Karpas-422 (cell line): ENCODE data around the gene RPRD1B. TPM values are rescaled to one million over a fixed set of nuclear protein-coding genes. Genes with fewer than 3 reads are reported as not detected.

Experiments
- DNase-seq: peaks from one replicate; pipeline ENCODE4 v3.0.0-alpha.2; 2015
- H2AFZ ChIP-seq: fragments of 200-600 bp; sonication (generic); 2 replicates; pipeline ENCODE4 v1.6.1; 2014; ENCODE audit warnings: antibody characterized with exemption, low read length, mixed read lengths
- H3K27ac ChIP-seq: fragments of 200-600 bp; sonication (generic); 2 replicates; pipeline ENCODE4 v1.5.1; 2014; ENCODE audit warnings: mild to moderate bottlenecking, low read length, moderate library complexity
- H3K27me3 ChIP-seq: fragments of 200-600 bp; sonication (generic); 2 replicates; pipeline ENCODE4 v1.6.1; 2014; ENCODE audit warnings: low read length, mixed read lengths
- H3K36me3 ChIP-seq: fragments of 200-600 bp; sonication (generic); 2 replicates; pipeline ENCODE4 v1.6.1; 2014; ENCODE audit warnings: low read length, mixed read lengths; ENCODE audit not compliant: insufficient read depth
- H3K4me1 ChIP-seq: fragments of 200-600 bp; sonication (generic); 2 replicates; pipeline ENCODE4 v1.6.1; 2014; ENCODE audit warnings: mild to moderate bottlenecking, low read length, mixed read lengths
- H3K4me2 ChIP-seq: fragments of 200-600 bp; sonication (generic); 2 replicates; pipeline ENCODE4 v1.6.1; 2014; ENCODE audit warnings: low read length, low read depth, mild to moderate bottlenecking; ENCODE audit not compliant: poor library complexity, severe bottlenecking
- H3K4me3 ChIP-seq: fragments of 200-600 bp; sonication (generic); 2 replicates; pipeline ENCODE4 v1.5.1; 2014; ENCODE audit warnings: mild to moderate bottlenecking, antibody characterized with exemption, low read length, mixed read lengths
- H3K79me2 ChIP-seq: fragments of 200-600 bp; sonication (generic); 2 replicates; pipeline ENCODE4 v1.6.1; 2014; ENCODE audit warnings: mild to moderate bottlenecking, low read length, mixed read lengths
- H3K9ac ChIP-seq: fragments of 200-600 bp; sonication (generic); 2 replicates; pipeline ENCODE4 v1.6.0; 2014; ENCODE audit warnings: low read length
- H3K9me2 ChIP-seq: fragments of 200-600 bp; sonication (generic), shearing (Covaris generic); replicated peaks from 2 replicates; pipeline ENCODE4 v1.6.0; 2014; ENCODE audit warnings: mild to moderate bottlenecking, low read length, moderate library complexity; ENCODE audit not compliant: insufficient read depth
- H3K9me3 ChIP-seq: fragments of 300-700, 200-600 bp; sonication (generic); 2 replicates; pipeline ENCODE4 v1.6.1; 2014; ENCODE audit warnings: low read length, mixed read lengths
- H4K20me1 ChIP-seq: fragments of 200-600 bp; sonication (generic); 2 replicates; pipeline ENCODE4 v1.6.1; 2014; ENCODE audit warnings: mild to moderate bottlenecking, antibody characterized with exemption, low read length, low read depth; ENCODE audit not compliant: insufficient read depth
- total RNA-seq: library from RNA; depleted of rRNA; stranded (reverse); fragments of >200 nt; shearing (Covaris generic); gene quantifications from 2 replicates; pipeline ENCODE4 v1.2.3, GENCODE V29; 2014; ENCODE audit warnings: low replicate concordance

Gene RPRD1B
- total RNA-seq, 1 experiment from 2014 or later: 68.2 TPM

DNA sequence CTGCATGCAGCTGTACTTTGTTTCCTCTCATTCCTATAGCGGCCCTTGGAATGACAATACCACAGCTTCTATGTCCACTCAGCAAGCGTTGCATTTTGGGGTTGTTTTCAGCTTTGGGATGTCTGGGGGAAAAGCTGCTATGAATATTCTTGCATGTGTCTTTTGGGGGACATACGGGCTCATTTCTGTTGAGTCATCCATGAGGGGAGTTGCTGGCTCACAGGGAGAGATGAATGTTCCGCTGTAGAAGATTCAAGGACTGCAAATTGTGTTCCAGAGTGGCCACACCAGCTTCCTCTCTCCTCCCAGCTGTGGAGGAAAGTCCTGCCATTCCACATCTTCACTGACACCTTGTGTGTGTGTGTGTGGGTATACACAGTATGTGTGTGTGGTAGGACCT is 88.2 kb downstream of the RPRD1B start:
- Histone ChIP-seq H3K79me2 (no peaks in the 10 kb centered on the region), H4K20me1 (no peaks in the 10 kb centered on the region), H3K4me2 (no peak overlapping the region), H3K9me2 (no peaks in the 10 kb centered on the region), H3K9ac (no peak overlapping the region), H2AFZ (no peak overlapping the region), H3K27me3 (no peaks in the 10 kb centered on the region), H3K9me3 (no peaks in the 10 kb centered on the region), H3K27ac (no peak overlapping the region), H3K4me3 (no peak overlapping the region), H3K36me3 (no peaks in the 10 kb centered on the region), H3K4me1 (no peaks in the 10 kb centered on the region)
- no peak for DNase-seq

DNA sequence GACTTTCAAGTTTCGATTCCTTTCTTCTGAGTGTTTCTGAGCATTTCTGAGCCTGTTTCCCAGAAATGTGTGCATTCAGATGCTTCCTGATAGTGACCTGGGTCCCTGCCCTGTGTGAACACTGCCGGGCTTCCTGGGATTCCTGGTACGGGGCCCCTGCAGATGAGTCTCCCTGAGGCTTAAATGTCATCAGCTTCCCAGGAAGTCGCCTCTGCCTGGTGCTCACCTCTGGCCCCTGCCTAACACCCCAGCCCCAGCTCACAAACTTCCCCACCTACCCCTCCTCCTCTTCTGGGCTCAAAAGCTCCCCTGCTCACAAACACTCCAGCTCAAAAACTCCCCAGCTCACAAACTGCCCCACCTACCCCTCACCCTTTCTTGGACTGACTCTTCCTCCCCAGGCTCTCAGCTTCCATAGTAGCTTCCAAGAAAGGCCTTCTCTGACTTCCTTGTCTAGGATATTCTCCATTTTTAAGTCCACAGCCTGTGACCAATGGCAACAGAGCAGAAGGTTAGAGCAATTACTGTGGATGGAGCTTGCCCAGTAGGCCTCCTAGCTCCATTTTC is 89.6 kb downstream of the RPRD1B start:
- Histone ChIP-seq H3K79me2 (no peaks in the 10 kb centered on the region), H3K4me3 (no peak overlapping the region), H4K20me1 (no peaks in the 10 kb centered on the region), H3K9ac (no peak overlapping the region), H3K4me1 (no peaks in the 10 kb centered on the region), H3K27me3 (no peaks in the 10 kb centered on the region), H3K4me2 (no peak overlapping the region), H3K9me2 (no peaks in the 10 kb centered on the region), H3K9me3 (no peaks in the 10 kb centered on the region), H3K36me3 (no peaks in the 10 kb centered on the region), H2AFZ (no peak overlapping the region), H3K27ac (no peak overlapping the region)
- no peak for DNase-seq

DNA sequence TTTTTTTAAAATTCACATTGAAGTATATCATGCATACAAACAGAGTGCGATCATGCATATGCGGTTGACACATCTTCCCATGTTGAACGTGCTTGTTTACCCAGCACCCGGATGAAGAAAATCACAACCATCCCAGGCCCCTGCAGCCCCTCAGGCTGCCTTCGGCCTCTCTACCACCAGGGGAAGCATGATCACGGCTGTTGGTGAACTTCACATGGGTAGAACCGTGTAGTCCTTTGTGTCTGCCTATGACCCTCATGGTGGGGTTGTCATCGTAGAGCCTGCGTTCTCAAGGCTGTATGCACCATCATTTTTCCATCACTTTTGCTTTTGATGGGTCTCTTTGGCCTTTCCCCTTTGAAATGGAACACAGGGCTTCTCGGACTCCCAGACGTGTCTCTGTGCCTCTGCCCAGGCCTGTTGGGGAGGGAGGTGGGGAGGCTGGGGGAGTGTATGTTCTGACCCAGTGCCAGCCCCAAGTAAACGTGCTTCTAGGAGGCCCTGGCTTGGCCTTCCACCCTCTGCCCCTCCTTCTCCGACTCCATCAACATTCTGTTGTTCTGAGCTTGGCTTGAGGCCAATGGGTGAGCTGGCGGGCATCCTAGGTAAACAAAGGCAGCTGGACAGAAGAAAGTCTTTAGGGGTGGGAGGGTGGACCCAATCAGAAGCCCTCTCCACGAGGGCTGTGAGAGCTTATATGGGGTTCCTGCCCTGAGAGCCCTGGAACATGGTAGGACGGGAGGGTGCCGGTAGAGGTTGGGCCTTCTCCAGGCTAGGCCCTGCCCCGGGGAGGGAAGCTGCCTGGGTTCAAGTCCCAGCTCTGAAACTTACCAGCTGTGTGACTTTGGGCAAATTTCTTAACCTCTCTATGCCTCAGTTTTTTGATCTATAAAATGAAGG is 91.9 kb downstream of the RPRD1B start:
- Histone ChIP-seq H3K27ac (no peak overlapping the region), H3K9me2 (no peaks in the 10 kb centered on the region), H3K4me2 (no peak overlapping the region), H3K27me3 (no peaks in the 10 kb centered on the region), H2AFZ (no peak overlapping the region), H3K9me3 (no peaks in the 10 kb centered on the region), H3K4me3 (no peak overlapping the region), H3K36me3 (no peaks in the 10 kb centered on the region), H3K79me2 (no peaks in the 10 kb centered on the region), H3K9ac (no peak overlapping the region), H3K4me1 (no peaks in the 10 kb centered on the region), H4K20me1 (no peaks in the 10 kb centered on the region)
- DNase-seq: no peak

DNA sequence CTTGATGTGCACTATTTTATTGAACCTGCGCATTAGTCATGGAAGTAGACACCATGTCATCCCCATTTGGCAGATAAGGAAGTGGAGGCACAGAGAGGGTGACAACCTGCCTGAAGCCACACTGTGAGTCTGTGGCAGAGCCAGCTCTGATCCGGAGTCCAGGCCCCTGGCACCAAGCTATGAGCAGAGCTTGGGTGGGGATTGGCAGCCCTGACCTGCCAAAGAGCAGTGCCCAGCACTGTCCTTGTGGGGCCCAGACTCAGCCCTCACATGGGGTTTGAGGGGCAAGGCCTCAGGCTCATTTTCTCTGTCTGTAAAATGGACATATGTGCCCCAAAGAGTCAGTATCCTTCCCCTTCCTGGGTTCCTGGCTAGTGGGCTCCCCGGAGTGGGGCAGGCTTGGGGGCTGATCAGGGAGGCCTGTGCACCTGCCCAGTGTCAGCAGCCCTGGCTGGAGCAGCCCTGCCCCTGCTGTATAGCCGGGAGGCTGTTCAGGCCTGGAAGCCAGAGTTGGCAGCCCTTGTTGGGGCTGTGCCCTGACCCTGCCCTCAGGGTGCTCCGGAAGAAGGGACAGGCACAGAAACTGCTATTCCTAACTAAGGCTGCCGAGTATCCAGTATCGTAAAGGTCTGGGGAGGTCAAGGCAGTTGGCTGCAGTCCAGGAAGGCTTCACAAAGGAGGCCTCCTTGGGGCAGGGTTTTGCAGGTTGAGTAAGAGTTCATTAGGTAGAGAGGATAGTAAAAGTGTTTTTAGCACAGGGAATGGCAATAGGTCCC is 92.8 kb downstream of the RPRD1B start:
- H2AFZ ChIP-seq: no peak overlapping the region
- no peaks in the 10 kb centered on the region for H3K4me1 ChIP-seq
- no peaks in the 10 kb centered on the region for H3K27me3 ChIP-seq
- H4K20me1 ChIP-seq: no peaks in the 10 kb centered on the region
- H3K4me2 ChIP-seq: no peak overlapping the region
- H3K79me2 ChIP-seq: no peaks in the 10 kb centered on the region
- no peaks in the 10 kb centered on the region for H3K36me3 ChIP-seq
- no peak overlapping the region for H3K4me3 ChIP-seq
- no peak overlapping the region for H3K9ac ChIP-seq
- H3K9me2 ChIP-seq: no peaks in the 10 kb centered on the region
- no peaks in the 10 kb centered on the region for H3K9me3 ChIP-seq
- DNase-seq: no peak
- no peak overlapping the region for H3K27ac ChIP-seq

DNA sequence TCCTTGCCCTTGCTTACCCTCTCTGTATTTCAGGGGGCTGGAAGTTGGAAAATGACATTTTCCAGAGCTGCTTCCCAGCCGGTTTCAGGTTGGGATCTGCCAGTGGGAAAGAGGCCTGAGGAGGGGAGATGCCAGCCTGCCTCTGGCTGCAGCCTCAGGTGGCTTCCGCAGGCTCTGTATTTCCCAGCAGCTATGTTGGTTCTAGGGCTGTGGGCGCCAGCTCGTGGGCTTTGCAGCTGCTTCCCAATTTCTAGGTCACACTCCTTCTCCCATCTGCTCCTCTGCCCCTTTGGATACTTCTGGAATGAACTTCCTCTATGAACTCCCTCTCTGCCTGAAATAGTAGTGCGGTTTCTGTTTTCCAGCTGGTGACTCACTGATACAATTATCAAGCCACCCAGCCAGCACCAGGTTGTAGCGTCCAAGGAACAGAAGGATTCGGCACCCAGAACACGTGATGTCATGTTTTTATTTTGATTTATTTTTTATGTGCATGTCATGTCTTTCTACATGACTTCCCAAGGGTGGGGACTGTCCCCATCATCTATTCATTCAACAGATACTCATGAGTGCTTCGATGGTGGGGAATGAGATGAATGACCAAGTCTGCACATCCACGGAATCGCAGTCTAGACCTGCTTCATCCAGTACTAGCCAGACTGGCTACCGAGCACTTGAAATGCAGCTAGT is 93.5 kb downstream of the RPRD1B start:
- Histone ChIP-seq H3K4me1 (no peaks in the 10 kb centered on the region), H4K20me1 (no peaks in the 10 kb centered on the region), H3K4me3 (no peak overlapping the region), H3K27ac (no peak overlapping the region), H3K27me3 (no peaks in the 10 kb centered on the region), H3K79me2 (no peaks in the 10 kb centered on the region), H3K9ac (no peak overlapping the region), H3K9me3 (no peaks in the 10 kb centered on the region), H3K36me3 (no peaks in the 10 kb centered on the region), H3K4me2 (no peak overlapping the region), H3K9me2 (no peaks in the 10 kb centered on the region), H2AFZ (no peak overlapping the region)
- DNase-seq: no peak

DNA sequence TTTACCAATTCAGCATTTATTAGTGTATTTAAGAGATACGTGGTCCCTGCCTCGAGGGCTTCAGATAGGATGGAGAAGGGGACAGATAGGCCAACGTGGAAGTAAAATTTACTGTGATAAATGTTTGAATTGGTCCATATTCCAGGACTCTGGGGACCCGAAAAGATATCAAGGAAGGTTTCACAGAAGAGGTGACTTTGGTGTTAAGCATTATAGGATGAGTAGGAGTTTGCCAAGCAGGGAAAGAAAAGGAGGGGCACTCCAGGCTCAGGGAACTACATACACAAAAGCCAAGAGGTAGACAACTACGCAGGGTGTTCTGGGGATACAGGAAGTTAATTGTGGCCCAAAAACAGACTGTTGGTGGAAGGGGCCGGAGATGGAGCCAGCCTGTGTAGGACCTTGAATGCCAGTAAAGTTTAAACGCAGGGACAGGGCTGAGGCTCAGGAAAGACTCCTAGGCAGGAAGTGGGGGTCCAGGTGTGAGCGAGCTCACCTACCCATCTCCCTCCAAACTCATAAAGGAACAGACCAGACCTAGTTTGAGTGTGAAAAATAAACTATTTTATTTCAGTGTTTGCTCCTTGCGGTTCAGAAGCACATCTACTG is 94.5 kb downstream of the RPRD1B start:
- Histone ChIP-seq H3K9ac (no peak overlapping the region), H3K27me3 (no peaks in the 10 kb centered on the region), H3K4me3 (no peak overlapping the region), H3K27ac (no peak overlapping the region), H3K4me2 (no peak overlapping the region), H2AFZ (no peak overlapping the region), H3K36me3 (no peaks in the 10 kb centered on the region), H3K4me1 (no peaks in the 10 kb centered on the region), H3K9me3 (no peaks in the 10 kb centered on the region), H4K20me1 (no peaks in the 10 kb centered on the region), H3K9me2 (no peaks in the 10 kb centered on the region), H3K79me2 (no peaks in the 10 kb centered on the region)
- DNase-seq: no peak

DNA sequence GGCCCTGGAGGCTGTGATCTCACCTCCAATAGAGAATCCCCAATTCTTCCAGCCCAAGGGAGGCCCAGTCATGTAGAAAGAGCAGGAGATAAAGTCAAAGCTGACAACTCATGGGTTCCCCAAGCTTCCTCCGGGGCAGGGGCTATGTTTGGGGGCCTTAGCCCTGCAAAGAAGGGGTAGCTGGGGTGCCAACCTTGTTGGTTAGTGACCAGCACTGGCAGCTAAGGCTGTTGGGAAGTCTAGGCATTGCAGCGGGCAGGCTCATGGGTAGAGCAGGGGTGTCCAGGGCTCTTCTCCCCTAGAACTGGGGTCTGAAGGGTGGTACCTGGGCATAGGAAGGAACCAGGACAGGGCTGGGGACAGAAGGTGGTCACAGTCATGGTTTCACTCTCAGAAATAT is 95.1 kb downstream of the RPRD1B start:
- Histone ChIP-seq H3K4me3 (no peak overlapping the region), H3K27ac (no peak overlapping the region), H3K9me2 (no peaks in the 10 kb centered on the region), H3K36me3 (no peaks in the 10 kb centered on the region), H3K4me2 (no peak overlapping the region), H3K9me3 (no peaks in the 10 kb centered on the region), H2AFZ (no peak overlapping the region), H4K20me1 (no peaks in the 10 kb centered on the region), H3K4me1 (no peaks in the 10 kb centered on the region), H3K9ac (no peak overlapping the region), H3K79me2 (no peaks in the 10 kb centered on the region), H3K27me3 (no peaks in the 10 kb centered on the region)
- no peak for DNase-seq
